Raji (cell line): ENCODE data around the gene UBL4A.

Experiments
- POLR2A ChIP-seq: IDR thresholded peaks from 2 replicates; pipeline ENCODE4 v1.6.1; 2011; ENCODE audit warnings: low read depth, low read length, control low read depth; ENCODE audit not compliant: insufficient read depth

The UBL4A gene

DNA sequence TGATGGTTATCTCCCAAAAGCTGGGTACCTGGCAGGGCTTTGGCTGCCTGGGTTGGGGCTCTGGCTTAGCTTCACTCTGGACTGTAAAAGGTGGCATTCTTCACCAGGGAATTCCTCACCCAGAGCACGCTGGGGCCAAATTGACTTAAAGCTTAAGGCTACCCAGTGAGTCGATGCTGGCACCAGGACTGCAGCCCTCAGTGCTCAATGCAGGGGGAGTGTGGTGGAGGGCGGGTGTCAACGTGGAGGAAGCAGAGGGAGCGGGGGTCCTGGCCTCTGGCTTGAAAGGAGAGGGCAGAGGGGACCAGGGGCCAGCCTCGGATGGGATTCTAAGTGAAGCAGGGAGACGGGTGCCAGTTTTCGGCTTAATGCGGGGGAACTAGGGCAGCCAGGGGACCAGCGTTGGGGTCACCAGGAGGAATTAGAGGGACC, 42.9 kb downstream of the UBL4A start:
- no peak for TF ChIP-seq POLR2A

DNA sequence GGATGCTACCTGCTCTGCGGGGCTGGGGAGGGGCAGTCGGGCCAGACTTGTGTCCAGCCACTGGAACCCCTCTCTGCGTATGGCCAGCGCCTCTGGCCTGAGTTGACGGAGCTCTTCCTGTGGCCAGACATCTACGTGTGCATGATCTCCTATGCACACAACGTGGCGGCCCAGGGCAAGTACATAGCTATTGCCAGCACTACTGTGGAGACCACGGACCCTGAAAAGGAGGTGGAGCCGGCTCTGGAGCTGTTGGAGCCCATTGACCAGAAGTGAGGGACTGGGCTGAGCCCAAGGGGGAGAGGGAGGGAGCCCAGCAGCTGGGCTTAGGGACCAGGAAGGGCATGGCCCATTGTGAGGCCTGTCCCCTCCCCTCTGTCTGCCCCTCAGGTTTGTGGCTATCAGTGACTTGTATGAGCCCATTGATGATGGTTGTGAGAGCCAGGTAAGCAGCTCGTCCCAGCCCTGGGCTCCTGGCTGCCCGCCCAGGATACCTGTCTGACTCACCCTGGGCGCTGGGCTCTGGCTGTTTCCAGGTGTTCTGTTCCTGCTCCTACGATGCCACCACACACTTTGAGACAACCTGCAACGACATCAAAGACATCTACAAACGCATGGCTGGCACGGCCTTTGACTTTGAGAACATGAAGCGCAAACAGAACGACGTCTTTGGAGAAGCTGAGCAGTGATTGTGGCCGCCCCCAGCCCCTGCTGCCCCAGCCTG, 44.3 kb downstream of the UBL4A start:
- TF ChIP-seq POLR2A = no peak

DNA sequence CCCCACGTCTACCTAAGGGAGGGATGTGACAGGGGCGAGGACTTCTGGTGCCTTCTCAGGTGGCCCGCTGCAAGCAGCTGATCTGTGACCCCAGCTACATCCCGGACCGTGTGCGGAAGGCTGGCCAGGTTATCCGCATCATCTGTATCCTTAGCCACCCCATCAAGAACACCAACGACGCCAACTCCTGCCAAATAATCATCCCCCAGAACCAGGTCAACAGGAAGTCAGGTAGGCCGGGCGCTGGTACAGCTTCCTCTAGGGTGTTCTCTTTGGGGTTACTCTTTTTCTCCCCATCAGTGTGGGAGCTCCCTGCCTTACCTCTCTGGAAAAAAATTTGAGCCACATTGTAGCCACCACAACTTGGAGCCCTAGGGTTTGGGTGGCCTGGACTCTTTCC, 44.9 kb downstream of the UBL4A start:
- TF ChIP-seq POLR2A = no peak

DNA sequence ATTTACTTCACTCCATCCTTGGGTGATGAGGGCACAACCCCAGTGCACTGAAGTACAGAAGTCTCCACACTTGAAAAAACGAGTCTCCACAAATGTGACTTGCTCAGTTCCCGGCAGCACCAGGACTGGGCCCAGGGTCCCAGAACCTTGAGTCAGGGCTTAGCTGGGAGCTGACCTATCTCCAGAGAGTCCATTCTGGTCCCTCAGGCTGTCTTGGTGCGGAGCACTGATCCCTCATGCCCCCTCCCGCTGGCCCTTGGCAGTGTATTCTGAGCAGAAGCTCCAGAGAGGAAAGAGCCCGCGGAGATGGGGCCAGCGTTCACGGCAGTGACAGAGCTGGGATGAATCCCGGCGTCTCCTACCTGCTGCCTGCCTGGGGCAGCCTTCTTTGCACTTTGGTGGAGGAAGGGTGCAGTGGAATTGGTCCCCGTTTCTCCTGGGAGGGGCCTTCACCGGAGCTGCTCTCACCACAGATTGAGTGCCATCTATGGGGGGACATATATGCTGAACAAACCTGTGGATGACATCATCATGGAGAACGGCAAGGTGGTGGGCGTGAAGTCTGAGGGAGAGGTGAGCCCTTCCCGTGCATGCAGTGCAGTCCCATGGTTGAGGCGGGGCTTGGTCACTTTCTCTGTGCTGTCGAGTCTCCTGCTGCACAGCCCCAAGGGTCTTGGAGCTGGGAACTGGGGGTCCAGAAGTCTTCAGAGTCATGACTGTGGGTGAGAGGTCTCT, 45.6 kb downstream of the UBL4A start:
- no peak for TF ChIP-seq POLR2A

DNA sequence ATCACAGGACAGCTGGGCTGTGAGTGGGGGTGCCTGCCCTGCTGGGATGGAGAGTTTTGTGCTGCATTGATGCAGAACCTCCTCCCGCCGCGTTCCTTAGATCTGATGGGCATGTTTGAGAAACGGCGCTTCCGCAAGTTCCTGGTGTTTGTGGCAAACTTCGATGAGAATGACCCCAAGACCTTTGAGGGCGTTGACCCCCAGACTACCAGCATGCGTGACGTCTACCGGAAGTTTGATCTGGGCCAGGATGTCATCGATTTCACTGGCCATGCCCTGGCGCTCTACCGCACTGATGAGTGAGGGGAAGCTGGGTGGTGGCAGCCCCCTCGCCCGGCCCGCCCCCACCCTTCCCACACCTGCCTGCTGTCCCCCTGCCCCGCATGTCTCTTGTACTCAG, 46.6 kb downstream of the UBL4A start:
- no peak for TF ChIP-seq POLR2A

DNA sequence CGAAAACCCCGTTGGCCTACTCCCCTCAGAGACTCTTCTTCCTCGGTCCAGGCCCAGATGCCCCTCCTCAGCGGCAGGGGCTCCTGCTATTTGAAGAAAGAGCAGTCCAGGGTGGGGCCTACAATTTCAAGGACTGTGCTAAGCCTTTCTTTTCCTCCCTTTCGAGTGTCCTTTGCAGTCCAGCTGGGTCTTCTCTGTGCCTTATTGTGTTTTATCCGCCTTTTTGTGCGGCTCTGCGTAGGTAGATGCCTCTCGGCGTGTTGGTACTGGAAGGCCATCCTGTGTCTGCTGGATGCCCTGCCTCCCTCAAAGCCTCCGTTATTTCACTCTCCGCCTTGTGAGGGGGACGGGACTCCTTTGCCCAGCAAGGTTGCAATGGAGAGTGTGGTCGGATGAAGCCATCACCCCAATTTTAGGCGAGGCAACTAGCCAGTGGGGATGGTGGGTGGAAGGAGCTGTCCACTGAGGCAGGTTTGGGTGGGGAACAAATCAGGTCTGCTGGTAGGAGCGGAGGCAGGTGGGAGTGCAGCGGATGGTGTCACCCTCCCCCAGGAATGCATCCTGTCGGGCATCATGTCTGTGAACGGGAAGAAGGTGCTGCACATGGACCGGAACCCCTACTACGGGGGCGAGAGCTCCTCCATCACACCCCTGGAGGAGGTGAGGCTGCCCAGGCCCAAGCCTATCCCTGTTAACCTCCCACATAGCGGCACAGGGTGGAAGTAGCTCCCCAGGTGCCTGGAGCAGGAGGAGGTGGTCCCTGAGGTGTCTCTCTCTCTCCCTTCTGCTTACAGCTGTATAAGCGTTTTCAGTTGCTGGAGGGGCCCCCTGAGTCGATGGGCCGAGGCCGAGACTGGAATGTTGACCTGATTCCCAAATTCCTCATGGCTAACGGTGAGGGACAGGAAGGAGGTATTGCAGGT, 48.2 kb downstream of the UBL4A start:
- no peak for TF ChIP-seq POLR2A

DNA sequence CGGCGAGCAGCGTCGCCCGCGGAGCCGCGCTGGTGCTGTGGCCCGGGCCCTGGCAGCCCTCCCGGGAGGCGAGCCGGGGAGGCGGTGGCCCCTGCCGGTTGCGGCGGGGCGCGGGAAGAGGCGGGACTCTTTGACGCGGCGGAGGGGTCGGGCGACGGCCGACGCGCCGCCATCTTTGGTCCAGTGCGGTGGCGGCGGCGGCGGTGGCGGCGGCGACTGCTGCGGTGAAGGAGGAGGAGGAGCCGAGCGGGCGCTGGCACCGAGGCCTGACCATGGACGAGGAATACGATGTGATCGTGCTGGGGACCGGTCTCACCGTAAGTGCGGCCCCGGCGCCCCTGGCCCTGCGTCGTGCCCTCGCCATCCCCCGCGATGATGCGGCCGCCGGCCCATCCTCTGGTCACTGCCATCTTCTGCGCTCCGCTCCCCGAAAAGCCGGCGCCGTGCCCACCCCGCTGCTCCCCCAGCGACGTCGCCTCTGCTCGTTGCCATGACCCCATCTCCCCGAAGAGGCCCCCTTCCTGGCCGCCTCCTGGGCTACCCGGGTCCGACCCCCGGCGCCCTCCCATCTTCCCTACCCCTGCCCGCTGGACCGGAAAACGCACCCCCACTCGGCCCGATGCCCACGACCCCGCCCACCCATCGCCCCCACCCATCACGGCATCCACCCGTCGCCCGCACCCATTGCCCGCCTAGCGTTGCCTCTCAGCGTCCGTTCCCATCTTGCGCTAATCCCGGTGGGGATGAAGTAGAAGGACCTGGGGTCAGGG, 49.2 kb downstream of the UBL4A start, which contains the start of gene GDI1:
TSS of gene GDI1 (plus strand) at position 172 of the 770 bp plus-strand sequence. CDS start at position 273, 101 bp downstream.
- peak; percentile 66 for TF ChIP-seq POLR2A

DNA sequence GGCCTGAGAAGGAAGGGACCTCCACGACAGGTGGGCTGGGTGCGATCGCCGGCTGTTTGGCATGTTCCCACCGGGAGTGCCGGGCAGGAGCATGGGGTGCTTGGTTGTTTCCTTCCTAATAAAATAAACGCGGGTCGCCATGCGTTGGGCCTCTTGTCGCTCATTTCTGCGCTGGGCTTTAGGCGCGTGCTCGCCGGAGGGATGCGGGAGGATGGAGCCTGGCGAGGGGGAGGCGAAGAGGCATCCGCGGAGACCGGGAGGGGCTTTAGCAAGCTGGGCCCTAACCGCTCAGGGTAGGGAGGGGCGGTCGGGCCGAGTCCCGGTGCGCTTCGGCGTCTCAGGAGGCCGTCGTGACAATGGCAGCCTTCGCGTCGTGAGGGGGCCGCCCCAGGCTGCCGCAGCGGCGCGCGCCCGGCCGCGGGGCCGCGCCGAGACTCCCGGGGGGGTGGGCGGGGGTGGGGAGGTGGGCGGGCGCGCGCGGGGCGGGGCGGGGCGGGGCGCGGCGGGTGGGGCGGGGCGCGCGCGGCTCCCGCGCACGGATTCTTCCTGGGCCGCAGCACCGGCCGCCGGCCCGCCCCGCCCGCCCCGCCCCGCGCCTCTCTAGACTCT, 49.9 kb downstream of the UBL4A start:
- no peak for TF ChIP-seq POLR2A

DNA sequence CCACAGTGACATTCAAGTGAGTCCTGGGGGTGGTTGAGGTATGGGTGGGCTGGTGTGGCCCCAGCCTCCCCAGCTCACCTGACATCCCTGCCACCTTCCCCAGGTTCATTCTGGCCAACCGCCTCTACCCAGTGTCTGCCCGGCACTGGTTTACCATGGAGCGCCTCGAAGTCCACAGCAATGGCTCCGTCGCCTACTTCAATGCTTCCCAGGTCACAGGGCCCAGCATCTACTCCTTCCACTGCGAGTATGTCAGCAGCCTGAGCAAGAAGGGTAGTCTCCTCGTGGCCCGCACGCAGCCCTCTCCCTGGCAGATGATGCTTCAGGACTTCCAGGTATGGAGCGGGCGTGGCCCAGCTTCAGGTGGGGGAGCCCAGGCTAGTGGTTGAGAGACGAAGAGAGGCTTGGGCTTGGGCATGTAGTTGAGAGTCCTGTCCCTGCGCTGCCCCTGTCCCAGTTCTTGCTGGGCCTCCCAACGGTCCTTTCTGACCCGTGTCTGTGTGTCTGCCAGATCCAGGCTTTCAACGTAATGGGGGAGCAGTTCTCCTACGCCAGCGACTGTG, 51.2 kb downstream of the UBL4A start:
- TF ChIP-seq POLR2A = no peak

DNA sequence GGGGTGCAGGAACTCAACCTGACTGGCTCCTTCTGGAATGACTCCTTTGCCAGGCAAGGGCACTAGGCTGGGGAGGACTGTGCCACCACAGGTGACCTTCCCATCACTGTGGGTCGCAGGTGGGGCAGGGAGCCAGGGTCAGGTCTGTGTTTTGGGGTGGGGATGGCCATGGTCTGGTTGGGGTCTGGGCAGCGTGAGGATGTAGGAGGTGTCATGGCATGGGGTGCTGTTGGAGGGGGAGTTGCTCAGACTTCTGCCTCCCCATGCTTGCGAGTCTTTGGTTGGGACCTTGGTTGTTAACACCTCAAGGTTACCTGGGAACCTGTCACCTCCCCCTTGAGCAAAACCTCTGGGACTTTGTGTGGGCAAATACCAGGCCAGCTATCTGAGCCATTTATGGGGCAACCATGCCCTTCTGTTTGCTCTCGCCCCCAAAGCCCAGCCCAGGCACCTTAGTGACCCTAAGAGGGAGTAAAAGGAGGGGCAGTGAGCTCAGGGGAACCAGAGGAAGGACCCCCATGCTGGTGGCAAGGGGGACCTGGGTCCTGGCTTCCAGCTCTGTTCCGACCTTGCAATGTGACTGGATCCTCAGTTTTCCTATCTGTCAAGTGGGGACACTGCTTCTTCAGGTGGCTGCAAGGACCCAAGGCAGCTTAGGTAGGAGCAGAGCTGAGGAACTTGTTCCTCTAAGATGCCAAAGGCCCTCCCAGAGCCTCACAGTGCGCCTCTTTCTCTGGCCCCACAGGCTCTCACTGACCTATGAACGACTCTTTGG, 51.8 kb downstream of the UBL4A start:
- no peak for TF ChIP-seq POLR2A
